ENCODE results near the gene EMC8. TPM values are rescaled to one million over a fixed set of nuclear protein-coding genes. Genes with fewer than 3 reads are reported as not detected.

Gene EMC8
- total RNA-seq, 2 donors from 2014 or later, result 39.9 to 57.9 TPM

- H3K9me3 Mint-ChIP-seq, result no peaks in the 10 kb centered on the region
- H3K4me3 Mint-ChIP-seq, result no peak overlapping the region
- H3K36me3 Mint-ChIP-seq, result no peaks in the 10 kb centered on the region
- DNase-seq (ENCODE audit: low spot score) (no peak), ATAC-seq (peak; percentile 28 to 43)
- peaks cover 8 to 11% of the 10 kb centered on the region in 2 donors for H3K4me1 Mint-ChIP-seq (ENCODE audit: low read depth in 2 of 2)
- H3K27me3 Mint-ChIP-seq, result peaks cover 12 to 18% of the 10 kb centered on the region in 2 donors
- H3K27ac Mint-ChIP-seq, result no peak overlapping the region
Measured at GRCh38 chr16:85759631-85760419, 39.5 kb downstream of the EMC8 start.

- Mint-ChIP-seq H3K4me3 (peak overlapping the region; percentile 2), H3K27ac (no peak overlapping the region), H3K4me1 (ENCODE audit: low read depth in 2 of 2) (peaks cover 8 to 11% of the 10 kb centered on the region in 2 donors), H3K9me3 (no peaks in the 10 kb centered on the region), H3K36me3 (no peaks in the 10 kb centered on the region), H3K27me3 (peaks cover 12 to 18% of the 10 kb centered on the region in 2 donors)
- ATAC-seq (no peak), DNase-seq (ENCODE audit: low spot score) (no peak)
Measured at GRCh38 chr16:85759136-85759535, 40.2 kb downstream of the EMC8 start.

DNA sequence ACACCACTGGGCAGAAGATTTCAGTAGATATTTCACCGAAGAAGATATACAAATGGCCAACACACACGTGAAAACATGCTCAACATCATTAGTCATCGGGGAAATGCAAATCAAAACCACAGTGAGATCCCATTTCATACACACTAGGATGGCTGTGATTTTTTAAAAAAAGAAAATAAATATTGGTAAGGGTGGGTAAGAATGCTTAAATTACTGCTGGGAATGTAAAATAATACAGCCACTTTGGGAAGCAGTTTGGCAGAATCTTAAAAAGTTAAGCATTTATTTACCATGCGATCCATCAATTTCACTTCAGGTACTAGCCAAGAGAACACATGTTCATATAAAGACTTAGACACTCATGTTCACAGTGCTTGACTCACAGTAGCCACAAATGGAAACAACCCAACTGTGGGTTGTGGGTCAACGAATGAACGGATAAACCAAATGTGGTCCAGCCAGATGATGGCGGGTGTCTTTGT lies 42.0 kb downstream of the EMC8 start:
- DNase-seq (ENCODE audit: low spot score) (no peak), ATAC-seq (no peak)
- H3K4me3 Mint-ChIP-seq, result no peak overlapping the region
- peak overlapping the region in 1 of 2 donors; percentile 17 for H3K27ac Mint-ChIP-seq
- no peaks in the 10 kb centered on the region for H3K36me3 Mint-ChIP-seq
- H3K4me1 Mint-ChIP-seq (ENCODE audit: low read depth in 2 of 2), result peaks cover 8 to 11% of the 10 kb centered on the region in 2 donors
- no peaks in the 10 kb centered on the region for H3K9me3 Mint-ChIP-seq
- H3K27me3 Mint-ChIP-seq, result peaks cover 12 to 18% of the 10 kb centered on the region in 2 donors

DNA sequence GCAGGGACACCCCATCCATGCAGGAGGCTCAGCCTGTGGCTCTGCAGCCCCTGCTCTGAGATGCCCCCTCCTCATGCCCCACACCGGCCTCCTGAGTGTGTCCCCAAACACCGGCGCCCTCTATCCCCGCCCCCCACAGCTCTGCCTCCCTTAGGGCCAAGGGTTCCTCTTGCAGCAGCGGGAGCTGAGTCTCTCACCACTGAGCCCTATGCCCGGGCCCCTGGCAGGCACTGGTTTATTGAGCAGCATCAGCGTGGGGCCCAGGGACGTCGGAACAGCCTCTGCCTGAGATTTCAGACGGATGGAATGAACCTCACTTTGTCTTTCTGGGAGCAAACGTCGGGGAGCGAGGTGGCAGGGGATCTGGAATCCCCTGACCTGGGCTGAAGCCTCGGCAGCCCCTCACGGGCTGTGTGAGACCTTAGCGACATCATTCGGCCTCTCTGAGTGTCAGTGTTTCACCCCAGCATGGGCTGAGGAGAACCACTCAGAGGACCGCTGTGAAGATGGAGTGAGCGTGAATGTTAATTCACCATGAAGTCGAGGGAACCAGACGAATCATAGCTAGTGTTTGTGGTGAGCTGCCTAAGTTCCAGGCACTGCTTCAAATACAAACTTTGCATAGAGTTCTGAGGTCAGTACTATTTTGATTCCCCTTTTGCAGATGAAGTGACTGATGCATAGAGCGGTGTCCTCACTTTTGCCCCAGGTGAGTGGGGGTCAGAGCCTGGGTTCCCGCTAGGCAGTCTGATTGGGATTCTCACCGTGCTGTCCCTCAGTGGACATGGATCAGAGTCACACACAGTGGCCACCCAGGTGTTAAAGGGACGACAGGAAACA lies 43.2 kb downstream of the EMC8 start:
- DNase-seq (ENCODE audit: low spot score) (no peak), ATAC-seq (peak in 1 of 2 donors; percentile 34)
- Mint-ChIP-seq H3K36me3 (no peaks in the 10 kb centered on the region), H3K4me3 (no peak overlapping the region), H3K27me3 (peaks cover 17 to 18% of the 10 kb centered on the region in 2 donors), H3K4me1 (ENCODE audit: low read depth in 2 of 2) (peaks cover 8 to 11% of the 10 kb centered on the region in 2 donors), H3K27ac (no peak overlapping the region), H3K9me3 (no peaks in the 10 kb centered on the region)

DNA sequence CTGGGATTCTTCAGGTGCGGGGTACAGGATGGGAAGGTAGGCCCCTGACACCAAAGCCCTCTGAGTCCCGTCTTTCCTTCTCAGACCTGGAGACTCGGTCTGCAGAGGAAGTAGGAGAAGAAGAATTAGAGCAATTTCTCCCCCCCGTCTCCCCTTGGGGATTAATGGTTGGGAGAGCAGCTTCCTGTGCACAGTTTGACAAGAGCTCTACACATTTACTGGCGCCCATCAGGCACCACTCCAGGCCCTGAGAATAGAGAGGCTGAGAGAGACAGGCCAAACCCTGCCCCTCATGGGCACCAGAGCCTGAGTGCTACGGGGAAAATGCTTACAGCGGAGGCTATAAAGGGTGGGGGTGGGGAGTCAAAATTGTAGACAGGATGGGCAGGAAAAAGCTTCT lies 44.9 kb downstream of the EMC8 start:
- ATAC-seq, result no peak
- no peaks in the 10 kb centered on the region for H3K36me3 Mint-ChIP-seq
- H3K4me3 Mint-ChIP-seq, result no peak overlapping the region
- no peak for DNase-seq (ENCODE audit: low spot score)
- peaks cover 13 to 14% of the 10 kb centered on the region in 2 donors for H3K4me1 Mint-ChIP-seq (ENCODE audit: low read depth in 2 of 2)
- H3K27ac Mint-ChIP-seq, result no peak overlapping the region
- H3K9me3 Mint-ChIP-seq, result no peaks in the 10 kb centered on the region
- H3K27me3 Mint-ChIP-seq, result peaks cover 16 to 17% of the 10 kb centered on the region in 2 donors

GRCh38 chr16:85753976-85754375 lies 45.4 kb downstream of the EMC8 start:
- H3K9me3 Mint-ChIP-seq, result no peaks in the 10 kb centered on the region
- H3K27me3 Mint-ChIP-seq, result peaks cover 12 to 13% of the 10 kb centered on the region in 2 donors
- ATAC-seq (no peak), DNase-seq (ENCODE audit: low spot score) (no peak)
- H3K4me1 Mint-ChIP-seq (ENCODE audit: low read depth in 2 of 2), result peaks cover 10 to 11% of the 10 kb centered on the region in 2 donors
- no peak overlapping the region for H3K27ac Mint-ChIP-seq
- no peak overlapping the region for H3K4me3 Mint-ChIP-seq
- H3K36me3 Mint-ChIP-seq, result no peaks in the 10 kb centered on the region

DNA sequence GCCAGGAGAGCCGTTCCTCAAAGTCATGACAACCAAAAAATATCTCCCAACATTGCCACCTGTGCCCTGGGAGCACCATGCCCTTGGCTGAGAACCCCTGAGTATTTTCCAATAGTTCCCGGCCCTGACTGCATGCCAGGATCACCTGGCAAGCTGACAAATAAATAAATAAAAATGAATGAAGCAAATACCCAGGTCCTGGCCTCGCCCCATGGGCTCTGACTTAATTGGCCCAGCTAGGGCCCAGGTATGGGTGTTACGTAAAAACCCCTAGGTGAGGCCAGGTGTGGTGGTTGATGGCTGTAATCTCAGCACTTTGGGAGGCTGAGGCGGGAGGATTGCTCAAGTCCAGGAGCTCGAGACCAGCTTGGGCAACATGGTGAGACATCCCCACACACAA lies 45.8 kb downstream of the EMC8 start:
- H3K4me3 Mint-ChIP-seq, result no peak overlapping the region
- DNase-seq (ENCODE audit: low spot score), result no peak
- peaks cover 6 to 8% of the 10 kb centered on the region in 2 donors for H3K4me1 Mint-ChIP-seq (ENCODE audit: low read depth in 2 of 2)
- H3K36me3 Mint-ChIP-seq, result no peaks in the 10 kb centered on the region
- no peak for ATAC-seq
- H3K27me3 Mint-ChIP-seq, result peaks cover 8 to 11% of the 10 kb centered on the region in 2 donors
- H3K9me3 Mint-ChIP-seq, result no peaks in the 10 kb centered on the region
- no peak overlapping the region for H3K27ac Mint-ChIP-seq

DNA sequence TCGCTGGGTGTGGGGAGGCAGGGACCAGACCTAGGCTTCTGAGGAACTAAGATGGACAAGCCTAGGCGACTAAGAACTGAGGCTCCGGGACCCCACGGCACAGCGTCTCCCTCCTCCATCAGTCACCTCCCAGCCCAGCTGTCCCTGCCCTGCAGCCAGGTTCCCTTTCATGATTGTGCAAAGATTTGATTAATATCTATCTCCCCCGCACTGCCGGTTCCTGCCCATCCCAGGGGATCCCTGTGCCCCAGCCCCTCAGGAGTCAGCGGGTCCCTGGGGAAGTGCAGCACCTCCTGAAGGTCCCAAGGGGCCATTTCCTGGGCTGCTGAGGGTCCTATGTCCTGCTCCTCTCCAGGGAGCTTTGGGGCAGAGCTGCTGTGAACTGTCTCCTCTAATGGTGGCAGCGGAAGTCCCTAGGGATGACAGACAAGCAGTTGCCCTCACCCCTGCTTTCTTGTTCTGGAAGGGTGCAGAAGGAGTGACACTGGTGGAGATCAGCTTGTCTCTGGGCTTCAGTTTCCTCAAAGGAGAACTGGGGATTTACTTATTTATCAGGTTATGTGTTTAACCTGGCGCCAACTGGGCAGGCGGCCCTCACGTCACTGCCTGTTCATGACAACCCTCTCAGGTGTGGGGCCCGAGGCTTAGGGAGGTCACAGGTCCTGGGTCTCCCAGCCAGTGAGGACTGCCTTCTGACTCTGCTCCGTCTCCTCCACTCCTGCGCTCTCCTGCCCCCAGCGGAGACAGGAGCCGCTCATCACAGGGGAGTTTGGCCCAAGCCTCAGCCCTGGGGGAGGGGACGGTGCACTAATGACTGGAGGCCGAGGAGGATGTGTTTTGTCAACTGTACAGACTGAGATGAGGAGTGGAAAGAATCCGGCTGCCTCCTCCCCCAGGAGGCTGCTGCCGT lies 46.6 kb downstream of the EMC8 start:
- ATAC-seq, result no peak
- no peak for DNase-seq (ENCODE audit: low spot score)
- H3K36me3 Mint-ChIP-seq, result no peaks in the 10 kb centered on the region
- no peak overlapping the region for H3K27ac Mint-ChIP-seq
- H3K9me3 Mint-ChIP-seq, result no peaks in the 10 kb centered on the region
- H3K4me1 Mint-ChIP-seq (ENCODE audit: low read depth in 2 of 2), result peaks cover 6 to 8% of the 10 kb centered on the region in 2 donors
- H3K27me3 Mint-ChIP-seq, result peaks cover 7 to 15% of the 10 kb centered on the region in 2 donors
- no peak overlapping the region for H3K4me3 Mint-ChIP-seq

GRCh38 chr16:85751698-85752501 lies 47.4 kb downstream of the EMC8 start:
- DNase-seq (ENCODE audit: low spot score) (no peak), ATAC-seq (no peak)
- H3K4me3 Mint-ChIP-seq, result no peak overlapping the region
- peaks cover 7 to 15% of the 10 kb centered on the region in 2 donors for H3K27me3 Mint-ChIP-seq
- no peak overlapping the region for H3K27ac Mint-ChIP-seq
- H3K9me3 Mint-ChIP-seq, result no peaks in the 10 kb centered on the region
- H3K36me3 Mint-ChIP-seq, result no peaks in the 10 kb centered on the region
- peaks cover 4 to 6% of the 10 kb centered on the region in 2 donors for H3K4me1 Mint-ChIP-seq (ENCODE audit: low read depth in 2 of 2)

GRCh38 chr16:85750827-85751697 lies 48.3 kb downstream of the EMC8 start, which contains the start of gene C16orf74:
Gene C16orf74, minus strand, starts transcription at chr16:85751096. Its CDS starts 15,879 bp downstream, at chr16:85735217.
- ATAC-seq (peak; percentile 72 to 85), DNase-seq (ENCODE audit: low spot score) (no peak)
- H3K9me3 Mint-ChIP-seq, result no peaks in the 10 kb centered on the region
- H3K36me3 Mint-ChIP-seq, result no peaks in the 10 kb centered on the region
- H3K4me3 Mint-ChIP-seq, result peak within 1 kb of the TSS; percentile 76
- no peak within 1 kb of the TSS for H3K27ac Mint-ChIP-seq
- H3K27me3 Mint-ChIP-seq, result peaks cover 7 to 15% of the 10 kb centered on the region in 2 donors
- H3K4me1 Mint-ChIP-seq (ENCODE audit: low read depth in 2 of 2), result peaks cover 3 to 6% of the 10 kb centered on the region in 2 donors

GRCh38 chr16:85750146-85750826 lies 49.1 kb downstream of the EMC8 start:
- DNase-seq (ENCODE audit: low spot score) (no peak), ATAC-seq (no peak)
- peaks cover 7 to 15% of the 10 kb centered on the region in 2 donors for H3K27me3 Mint-ChIP-seq
- H3K4me1 Mint-ChIP-seq (ENCODE audit: low read depth in 2 of 2), result peaks cover 3 to 6% of the 10 kb centered on the region in 2 donors
- H3K27ac Mint-ChIP-seq, result no peak overlapping the region
- no peaks in the 10 kb centered on the region for H3K9me3 Mint-ChIP-seq
- H3K4me3 Mint-ChIP-seq, result peak overlapping the region; percentile 76
- H3K36me3 Mint-ChIP-seq, result no peaks in the 10 kb centered on the region
